Measurements from ENCODE around the gene FAM50A.
"Not testable (repeated sequence)": the region's sequence is repeated elsewhere in the genome, so short reads cannot be mapped to it uniquely, and the experiment has no call there.

The FAM50A gene

GRCh38 chrX:154486052-154486395 is 42.1 kb downstream of the FAM50A start:
- DNase-seq, result no peak

DNA sequence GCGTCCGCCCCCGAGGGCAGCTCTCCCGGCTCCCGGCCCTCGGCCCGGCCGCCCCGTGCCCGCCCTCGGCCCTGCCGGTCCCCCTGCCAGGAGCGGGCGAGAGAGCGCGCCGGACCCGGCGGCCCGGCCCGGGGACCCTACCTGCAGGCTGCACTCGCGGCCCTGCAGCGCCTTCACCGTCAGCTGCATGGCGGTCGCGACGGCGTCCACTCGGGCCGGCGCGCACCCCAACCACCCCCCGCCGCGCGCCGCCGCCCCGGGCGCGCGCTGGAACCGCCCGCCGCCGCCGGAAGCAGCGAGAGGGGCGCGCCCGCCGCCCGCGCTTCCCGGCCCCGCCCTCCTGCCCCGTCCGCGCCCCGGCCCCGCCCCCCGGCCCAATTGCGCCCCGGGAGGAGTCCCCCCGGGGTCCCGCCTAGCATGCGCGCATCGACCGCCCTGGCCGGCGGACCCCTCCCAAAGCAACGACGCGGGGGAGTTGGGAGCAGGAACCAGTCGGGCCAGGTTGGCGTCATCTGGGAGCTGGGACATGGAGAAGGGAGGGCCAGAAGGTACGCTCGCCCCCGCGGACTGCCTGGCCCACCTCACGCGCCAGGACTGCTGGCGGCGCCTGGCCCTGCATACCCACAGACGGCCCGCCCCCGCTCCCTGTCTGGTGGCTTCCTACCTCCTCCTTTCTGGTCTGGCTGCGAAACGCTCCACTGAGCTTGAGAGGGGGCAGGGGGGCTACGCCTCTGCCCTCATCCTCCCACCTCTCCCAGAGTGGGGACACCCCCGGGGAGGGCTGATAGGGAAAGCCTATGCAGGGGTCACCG is 42.7 kb downstream of the FAM50A start, which contains the start of gene UBL4A:
TSS of gene UBL4A (minus strand) at position 220 of the 812 bp plus-strand sequence. CDS start at position 189, 31 bp downstream.
- peak; percentile 21 for DNase-seq

GRCh38 chrX:154487518-154488290 is 43.8 kb downstream of the FAM50A start:
- no peak for DNase-seq

GRCh38 chrX:154488336-154489075 is 44.6 kb downstream of the FAM50A start:
- no peak for DNase-seq

GRCh38 chrX:154489182-154489581 is 45.2 kb downstream of the FAM50A start:
- no peak for DNase-seq

GRCh38 chrX:154490021-154490413 is 46.1 kb downstream of the FAM50A start:
- no peak for DNase-seq

GRCh38 chrX:154490414-154491083 is 46.6 kb downstream of the FAM50A start, which contains the start of gene SLC10A3:
SLC10A3 (minus strand) TSS chrX:154490629; CDS start chrX:154488940, 1,689 bp downstream.
- peak; percentile 73 for DNase-seq

DNA sequence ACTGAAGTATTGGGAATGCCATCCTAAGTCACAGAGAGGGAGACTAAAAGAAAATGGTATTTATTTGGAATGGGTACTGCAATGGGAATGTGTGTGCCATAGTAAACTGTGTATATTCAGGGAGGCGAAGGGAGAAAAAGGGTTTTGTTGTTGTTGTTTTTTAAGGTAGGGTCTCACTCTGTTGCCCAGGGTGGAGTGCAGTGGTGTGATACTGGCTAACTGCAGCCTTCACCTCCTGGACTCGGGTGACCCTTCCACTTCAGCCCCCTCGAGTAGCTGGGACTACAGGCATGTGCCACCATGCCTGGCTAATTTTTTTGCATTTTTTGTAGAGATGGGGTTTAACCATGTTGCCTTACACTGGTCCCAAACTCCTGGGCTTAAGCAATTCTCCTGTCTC is 50.8 kb downstream of the FAM50A start:
- no peak for DNase-seq

DNA sequence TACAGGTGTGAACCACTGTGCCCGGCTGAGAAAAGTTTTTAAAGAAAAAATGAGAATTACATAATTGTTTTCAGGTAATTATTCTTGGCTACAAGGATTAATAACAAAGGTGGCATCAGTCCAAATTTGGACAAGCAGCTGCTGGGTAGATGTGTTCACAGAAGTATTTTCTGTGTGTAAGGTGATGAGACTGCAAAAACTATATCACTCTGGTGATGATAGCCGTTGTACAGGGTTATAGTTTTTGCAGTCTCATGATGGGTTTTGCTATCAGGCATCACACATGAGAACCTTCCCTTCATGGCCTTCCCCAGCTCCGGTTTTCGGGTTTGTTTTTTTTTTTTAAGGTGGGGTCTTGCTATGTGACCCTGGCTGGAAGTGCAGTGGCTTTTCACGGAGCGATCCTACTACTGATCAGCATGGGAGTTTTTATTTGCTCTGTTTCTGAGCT is 51.6 kb downstream of the FAM50A start:
- no peak for DNase-seq

- DNase-seq, result not testable (repeated sequence)
These were observed 52.7 kb downstream of the FAM50A start for GRCh38 chrX:154496591-154497137.

Measured in activated T-cell treated with anti-CD3 and anti-CD28 coated beads for 4 hours (primary cell).